SK-N-SH treated with all-trans-retinoic acid at 6 μM for 48 hours (cell line): ENCODE results near the gene KDM4C.

ENCODE experiments used
- ATAC-seq: fragments of 200-7000 bp; cut with Tn5 transposase; 3 replicates; pipeline ENCODE4 v1.9.1; 2020; ENCODE audit warnings: mild to moderate bottlenecking, moderate library complexity
- ARNTL ChIP-seq: fragments of 450-650 bp; formaldehyde crosslinking; IDR thresholded peaks from 2 replicates; pipeline ENCODE4 v1.5.0; 2020; ENCODE audit warnings: low read depth, mild to moderate bottlenecking, moderate library complexity, borderline replicate concordance
- BACH2 ChIP-seq: fragments of 250-450 bp; sonication (Bioruptor Pico); IDR thresholded peaks from 2 replicates; pipeline ENCODE4 v1.9.0; 2021; ENCODE audit warnings: mild to moderate bottlenecking, borderline replicate concordance
- CREB5 ChIP-seq: fragments of 250-450 bp; sonication (Bioruptor Pico); IDR thresholded peaks from 2 replicates; pipeline ENCODE4 v1.5.1; 2020; ENCODE audit warnings: low read depth, mild to moderate bottlenecking, moderate library complexity
- CSDC2 ChIP-seq: fragments of 250-450 bp; sonication (Bioruptor Pico); IDR thresholded peaks from 2 replicates; pipeline ENCODE4 v1.5.0; 2020; ENCODE audit warnings: mild to moderate bottlenecking, moderate library complexity
- CSRNP3 ChIP-seq: fragments of 250-450 bp; sonication (Bioruptor Pico); IDR thresholded peaks from 2 replicates; pipeline ENCODE4 v1.5.1; 2021; ENCODE audit warnings: mild to moderate bottlenecking, moderate library complexity
- ESRRG ChIP-seq: fragments of 250-450 bp; sonication (Bioruptor Pico); IDR thresholded peaks from 2 replicates; pipeline ENCODE4 v1.6.1; 2021; ENCODE audit warnings: mild to moderate bottlenecking
- ISL1 ChIP-seq: fragments of 250-450 bp; sonication (Bioruptor Pico); IDR thresholded peaks from 2 replicates; pipeline ENCODE4 v2.1.2; 2022; ENCODE audit warnings: mild to moderate bottlenecking, moderate library complexity
- OSR1 ChIP-seq: fragments of 250-450 bp; sonication (Bioruptor Pico); IDR thresholded peaks from 2 replicates; pipeline ENCODE4 v1.8.0; 2022; ENCODE audit warnings: moderate library complexity, mild to moderate bottlenecking, inconsistent platforms
- PATZ1 ChIP-seq: fragments of 250-450 bp; sonication (Bioruptor Pico); IDR thresholded peaks from 2 replicates; pipeline ENCODE4 v1.8.0; 2020; ENCODE audit warnings: mild to moderate bottlenecking, moderate library complexity, borderline replicate concordance
- PPARA ChIP-seq: fragments of 250-450 bp; sonication (Bioruptor Pico); IDR thresholded peaks from 2 replicates; pipeline ENCODE4 v1.5.0; 2020; ENCODE audit warnings: mild to moderate bottlenecking, borderline replicate concordance
- RARB ChIP-seq: fragments of 250-450 bp; sonication (Bioruptor Pico); IDR thresholded peaks from 2 replicates; pipeline ENCODE4 v1.8.0; 2021; ENCODE audit warnings: mild to moderate bottlenecking, moderate library complexity
- SNAI2 ChIP-seq: fragments of 250-450 bp; sonication (Bioruptor Pico); IDR thresholded peaks from 2 replicates; pipeline ENCODE4 v1.5.0; 2020; ENCODE audit warnings: mild to moderate bottlenecking, moderate library complexity
- TOX ChIP-seq: fragments of 250-450 bp; sonication (Bioruptor Pico); IDR thresholded peaks from 2 replicates; pipeline ENCODE4 v1.8.0; 2021; ENCODE audit warnings: mild to moderate bottlenecking, moderate library complexity, borderline replicate concordance
- TSHZ2 ChIP-seq: fragments of 250-450 bp; sonication (Bioruptor Pico); IDR thresholded peaks from 2 replicates; pipeline ENCODE4 v1.5.0; 2020; ENCODE audit warnings: mild to moderate bottlenecking, moderate library complexity
- ZC3H10 ChIP-seq: fragments of 250-450 bp; sonication (Bioruptor Pico); IDR thresholded peaks from 2 replicates; pipeline ENCODE4 v1.5.1; 2021; ENCODE audit warnings: mild to moderate bottlenecking, moderate library complexity
- ZFP3 ChIP-seq: fragments of 250-450 bp; sonication (Bioruptor Pico); IDR thresholded peaks from 2 replicates; pipeline ENCODE4 v1.5.0; 2020; ENCODE audit warnings: mild to moderate bottlenecking, moderate library complexity
- ZFP30 ChIP-seq: fragments of 450-650 bp; formaldehyde crosslinking; IDR thresholded peaks from 2 replicates; pipeline ENCODE4 v1.5.0; 2022; ENCODE audit warnings: mild to moderate bottlenecking, moderate library complexity
- ZNF565 ChIP-seq: fragments of 450-650 bp; formaldehyde crosslinking; conservative IDR thresholded peaks from 2 replicates; pipeline ENCODE4 v1.5.0; 2020; ENCODE audit warnings: low read depth, mild to moderate bottlenecking, moderate library complexity
- ZNF8 ChIP-seq: fragments of 450-650 bp; formaldehyde crosslinking; IDR thresholded peaks from 2 replicates; pipeline ENCODE4 v1.5.0; 2020; ENCODE audit warnings: mild to moderate bottlenecking, moderate library complexity

The KDM4C gene

GRCh38 chr9:6973762-6974161 is 216.0 kb downstream of the KDM4C start:
- no peak for TF ChIP-seq ISL1 (CRISPR knock-in tag)
- no peak for TF ChIP-seq ZNF565
- TF ChIP-seq CREB5 (CRISPR knock-in tag): no peak
- TF ChIP-seq BACH2 (CRISPR knock-in tag): no peak
- no peak for TF ChIP-seq ZFP3 (CRISPR knock-in tag)
- no peak for TF ChIP-seq SNAI2
- no peak for TF ChIP-seq ARNTL (CRISPR knock-in tag)
- no peak for ATAC-seq

GRCh38 chr9:6975198-6975597 is 217.4 kb downstream of the KDM4C start:
- TF ChIP-seq OSR1 (CRISPR knock-in tag) (no peak), RARB (no peak), SNAI2 (no peak), CSRNP3 (CRISPR knock-in tag) (no peak), ZNF8 (CRISPR knock-in tag) (no peak), ZC3H10 (no peak), TOX (CRISPR knock-in tag) (no peak), ESRRG (CRISPR knock-in tag) (no peak), CREB5 (CRISPR knock-in tag) (no peak), PPARA (no peak)
- ATAC-seq: no peak

- no peak for TF ChIP-seq ARNTL (CRISPR knock-in tag)
- TF ChIP-seq ISL1 (CRISPR knock-in tag): no peak
- no peak for TF ChIP-seq TSHZ2 (CRISPR knock-in tag)
- TF ChIP-seq ZFP30 (CRISPR knock-in tag): no peak
- TF ChIP-seq CSRNP3 (CRISPR knock-in tag): no peak
- no peak for TF ChIP-seq ZNF8 (CRISPR knock-in tag)
- no peak for TF ChIP-seq ZNF565
- no peak for TF ChIP-seq ZC3H10
- no peak for TF ChIP-seq PATZ1 (CRISPR knock-in tag)
- TF ChIP-seq CSDC2 (CRISPR knock-in tag): no peak
- no peak for TF ChIP-seq ESRRG (CRISPR knock-in tag)
- TF ChIP-seq ZFP3 (CRISPR knock-in tag): no peak
- TF ChIP-seq, all 23 proteins: peak for 0
- ATAC-seq: no peak
These were observed 220.0 kb downstream of the KDM4C start for GRCh38 chr9:6977761-6978160.
